Activated T-cell treated with anti-CD3 and anti-CD28 coated beads for 24 hours (primary cell): ENCODE results near the gene UBASH3B.

Experiments
- DNase-seq: peaks from one replicate; pipeline ENCODE4 v3.0.0-alpha.2; 2020; ENCODE audit warnings: low read depth

UBASH3B gene

GRCh38 chr11:122647736-122648275 lies 7.7 kb upstream of the UBASH3B start:
- no peak for DNase-seq

GRCh38 chr11:122649116-122649515 lies 6.4 kb upstream of the UBASH3B start:
- no peak for DNase-seq

GRCh38 chr11:122650619-122651018 lies 4.9 kb upstream of the UBASH3B start:
- no peak for DNase-seq

GRCh38 chr11:122652495-122652894 lies 3.0 kb upstream of the UBASH3B start:
- DNase-seq: no peak

- no peak for DNase-seq
Observed at GRCh38 chr11:122653916-122654585, 1.5 kb upstream of the UBASH3B start.

- peak; percentile 38 for DNase-seq
Observed at GRCh38 chr11:122656073-122656630, 630 bp downstream of the UBASH3B start.

- peak; percentile 27 for DNase-seq
Observed at GRCh38 chr11:122656631-122657101, 1.1 kb downstream of the UBASH3B start.

GRCh38 chr11:122659676-122660554 lies 4.4 kb downstream of the UBASH3B start:
- no peak for DNase-seq

GRCh38 chr11:122661182-122661945 lies 5.8 kb downstream of the UBASH3B start:
- no peak for DNase-seq

- no peak for DNase-seq
Observed at GRCh38 chr11:122663056-122663740, 7.7 kb downstream of the UBASH3B start.

GRCh38 chr11:122663764-122664163 lies 8.2 kb downstream of the UBASH3B start:
- DNase-seq: no peak

GRCh38 chr11:122664188-122664587 lies 8.7 kb downstream of the UBASH3B start:
- DNase-seq: no peak

GRCh38 chr11:122665861-122666260 lies 10.3 kb downstream of the UBASH3B start:
- no peak for DNase-seq

GRCh38 chr11:122666743-122667142 lies 11.2 kb downstream of the UBASH3B start:
- no peak for DNase-seq

GRCh38 chr11:122668562-122669090 lies 13.1 kb downstream of the UBASH3B start:
- DNase-seq: no peak

- DNase-seq: no peak
Observed at GRCh38 chr11:122670131-122670530, 14.6 kb downstream of the UBASH3B start.

- DNase-seq: no peak
Observed at GRCh38 chr11:122671400-122671891, 15.9 kb downstream of the UBASH3B start.

- DNase-seq: no peak
Observed at GRCh38 chr11:122672892-122673291, 17.4 kb downstream of the UBASH3B start.

GRCh38 chr11:122673701-122674100 lies 18.2 kb downstream of the UBASH3B start:
- no peak for DNase-seq

- DNase-seq: no peak
Observed at GRCh38 chr11:122676638-122677037, 21.1 kb downstream of the UBASH3B start.

- DNase-seq: no peak
Observed at GRCh38 chr11:122677256-122677655, 21.7 kb downstream of the UBASH3B start.
